ENCODE measurements around the gene SLC25A25.

Gene SLC25A25

DNA sequence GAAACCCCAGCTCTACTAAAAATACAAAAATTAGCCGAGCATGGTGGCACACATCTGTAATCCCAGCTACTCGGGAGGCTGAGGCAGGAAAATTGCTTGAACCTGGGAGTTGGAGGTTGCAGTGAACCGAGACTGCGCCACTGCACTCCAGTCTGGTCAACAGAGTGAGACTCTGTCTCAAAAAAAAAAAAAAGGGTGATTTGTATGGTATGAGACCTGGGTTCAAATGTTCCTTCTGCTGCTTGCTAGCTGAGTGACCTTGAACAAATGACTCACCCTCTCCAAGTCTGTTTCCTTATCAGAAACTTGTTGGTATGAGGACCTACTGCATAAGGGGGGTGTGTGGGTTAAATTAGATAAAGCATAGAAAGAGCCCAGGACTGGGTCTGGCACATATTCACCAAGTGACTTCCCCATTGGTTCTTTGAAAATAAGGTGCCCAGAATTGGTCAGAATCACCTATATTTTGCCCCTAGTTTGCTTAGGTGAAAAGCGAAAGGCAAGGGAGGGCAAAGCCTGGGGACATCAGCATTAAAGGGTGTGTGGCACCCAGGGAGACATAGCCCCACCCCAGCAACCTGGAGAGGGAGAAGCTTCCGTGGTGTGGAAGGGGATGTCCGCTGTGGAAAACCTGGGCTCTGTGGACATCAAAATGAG lies 9.9 kb downstream of the SLC25A25 start:
- DNase-seq, result no peak

GRCh38 chr9:128078504-128079434 lies 10.7 kb downstream of the SLC25A25 start:
- no peak for DNase-seq

DNA sequence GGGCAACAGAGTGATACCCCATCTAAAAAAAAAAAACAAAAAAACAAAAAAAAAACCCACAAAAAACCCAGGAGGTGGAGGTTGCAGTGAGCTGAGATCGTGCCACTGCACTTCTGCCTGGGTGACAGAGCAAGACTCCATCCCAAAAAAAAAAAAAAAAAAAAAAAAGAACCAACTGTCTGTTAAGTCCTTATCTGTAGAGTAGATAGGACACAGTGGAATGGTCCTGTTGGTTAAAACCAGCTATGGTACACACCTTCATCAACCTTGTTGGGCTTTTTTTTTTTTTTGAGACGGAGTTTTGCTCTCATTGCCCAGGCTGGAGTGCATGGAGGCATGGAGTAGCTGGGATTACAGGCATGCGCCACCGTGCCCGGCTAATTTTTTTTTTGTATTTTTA lies 12.2 kb downstream of the SLC25A25 start:
- DNase-seq, result no peak

DNA sequence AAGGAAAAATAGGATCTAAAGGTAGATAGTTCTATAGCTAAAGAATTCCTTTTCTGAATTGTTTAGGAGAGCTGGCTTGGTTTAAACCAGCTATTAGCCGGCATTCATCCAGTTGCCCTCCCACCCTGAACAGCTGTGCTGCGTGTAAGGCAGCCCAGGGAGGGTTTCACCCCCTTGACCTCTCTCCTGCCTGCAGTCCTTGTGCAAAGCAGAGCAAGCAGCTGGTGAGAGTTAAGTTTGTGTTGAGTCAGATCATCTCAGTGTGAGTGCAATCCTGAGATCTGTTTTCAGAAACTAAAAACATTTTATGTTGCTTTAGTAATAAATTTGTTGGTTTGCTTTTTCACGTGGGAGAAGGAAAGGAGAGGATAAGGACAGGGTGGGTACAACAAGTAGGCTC lies 13.0 kb downstream of the SLC25A25 start:
- DNase-seq, result no peak

DNA sequence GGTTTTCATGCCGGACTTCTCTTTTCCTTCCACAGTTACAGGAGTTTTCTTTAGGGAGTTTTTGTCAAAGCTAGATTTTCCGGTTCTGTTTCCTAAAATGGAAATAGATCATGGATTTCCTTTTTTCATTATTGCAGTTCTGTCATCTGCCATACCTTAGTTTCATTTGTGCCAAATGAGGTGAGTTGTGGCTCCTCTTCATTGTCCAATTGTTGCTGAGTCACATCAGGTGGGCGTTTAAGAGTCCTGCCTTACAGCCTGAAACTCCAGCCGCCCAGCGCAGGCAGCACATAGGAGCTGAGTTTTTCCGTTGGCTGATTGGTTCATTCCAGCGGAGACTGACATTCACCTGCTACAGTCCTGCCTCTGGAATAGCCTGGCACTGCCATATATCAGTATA lies 14.1 kb downstream of the SLC25A25 start:
- DNase-seq, result no peak

- no peak for DNase-seq
Measured at GRCh38 chr9:128084746-128085145, 16.7 kb downstream of the SLC25A25 start.

DNA sequence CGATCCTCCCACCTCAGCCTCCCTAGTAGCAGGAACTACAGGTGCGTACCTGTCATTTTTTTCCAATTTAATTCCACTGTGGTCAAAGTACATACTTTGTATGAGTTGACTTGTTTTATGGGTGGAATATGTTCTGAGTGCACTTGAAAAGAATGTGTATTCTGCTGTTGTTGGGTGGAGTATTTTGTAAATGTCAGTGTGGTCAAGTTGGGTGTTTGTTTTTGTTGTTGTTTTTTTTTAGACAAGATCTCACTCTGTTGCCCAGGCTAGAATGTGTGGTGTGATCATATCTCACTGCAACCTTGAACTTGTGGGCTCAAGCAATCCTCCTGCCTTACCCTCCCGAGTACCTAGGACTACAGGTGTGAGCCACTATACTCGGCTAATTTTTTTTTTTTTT lies 17.9 kb downstream of the SLC25A25 start:
- no peak for DNase-seq

GRCh38 chr9:128087262-128087661 lies 19.2 kb downstream of the SLC25A25 start:
- DNase-seq, result no peak

- DNase-seq, result no peak
Measured at GRCh38 chr9:128088253-128088945, 20.4 kb downstream of the SLC25A25 start.

DNA sequence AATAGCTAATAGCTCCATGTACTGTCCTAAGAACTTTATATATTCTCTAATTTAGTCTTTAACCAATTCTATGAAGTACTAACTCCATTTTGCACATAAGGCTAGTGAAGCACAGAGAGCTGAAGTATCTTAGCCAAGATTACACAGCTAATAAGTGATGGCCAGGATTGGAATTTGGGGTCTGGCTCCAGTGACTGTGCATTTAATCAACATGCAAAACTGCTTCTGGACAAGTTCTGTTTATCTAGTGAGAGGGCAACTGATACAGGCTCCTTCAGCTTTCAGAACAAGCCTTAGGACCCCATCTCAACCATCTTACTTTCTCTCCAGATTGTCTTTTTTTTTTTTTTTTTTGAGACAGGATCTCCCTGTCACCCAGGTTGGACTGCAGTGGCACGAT lies 21.3 kb downstream of the SLC25A25 start:
- DNase-seq, result no peak

DNA sequence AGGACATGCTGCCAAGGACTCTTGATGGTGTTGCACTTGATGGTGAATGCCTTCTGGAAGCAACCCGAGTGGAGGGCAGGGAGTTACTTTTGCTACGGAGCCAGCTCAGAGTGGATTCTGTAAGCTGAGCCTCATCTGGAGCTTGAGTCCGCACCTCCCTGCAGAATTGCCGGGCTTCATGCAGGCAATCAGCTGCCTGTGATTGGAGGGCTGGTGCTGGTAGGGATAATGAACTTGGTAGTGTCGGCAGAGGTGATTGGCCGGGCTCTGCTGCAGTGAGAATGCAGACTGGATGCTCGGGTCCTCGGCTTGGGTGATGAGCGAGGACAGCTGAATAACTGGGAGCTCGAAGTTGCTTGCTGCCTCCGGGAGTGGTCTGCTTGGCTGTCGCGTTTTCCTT lies 23.1 kb downstream of the SLC25A25 start:
- DNase-seq, result no peak

DNA sequence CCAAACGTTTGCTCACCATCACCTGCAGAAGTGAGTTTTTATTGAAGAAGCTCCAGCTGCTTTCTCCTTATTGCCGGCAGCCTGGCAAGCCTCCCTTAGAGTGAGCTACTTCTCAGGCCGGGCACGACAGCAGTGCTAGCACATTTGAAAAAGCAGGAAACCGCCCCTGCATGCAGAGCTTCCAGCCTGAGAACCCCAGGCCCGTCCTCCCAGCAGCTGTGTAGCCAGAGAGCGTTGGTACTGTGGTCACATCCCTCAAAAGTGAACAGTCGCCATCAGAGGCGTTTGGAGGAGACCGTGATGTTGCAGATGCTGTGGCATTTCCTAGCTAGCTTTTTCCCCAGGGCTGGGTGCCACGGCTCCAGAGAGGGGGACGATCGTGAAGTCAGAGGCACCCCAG lies 23.5 kb downstream of the SLC25A25 start:
- no peak for DNase-seq

- DNase-seq, result no peak
Measured at GRCh38 chr9:128092199-128092977, 24.4 kb downstream of the SLC25A25 start.

DNA sequence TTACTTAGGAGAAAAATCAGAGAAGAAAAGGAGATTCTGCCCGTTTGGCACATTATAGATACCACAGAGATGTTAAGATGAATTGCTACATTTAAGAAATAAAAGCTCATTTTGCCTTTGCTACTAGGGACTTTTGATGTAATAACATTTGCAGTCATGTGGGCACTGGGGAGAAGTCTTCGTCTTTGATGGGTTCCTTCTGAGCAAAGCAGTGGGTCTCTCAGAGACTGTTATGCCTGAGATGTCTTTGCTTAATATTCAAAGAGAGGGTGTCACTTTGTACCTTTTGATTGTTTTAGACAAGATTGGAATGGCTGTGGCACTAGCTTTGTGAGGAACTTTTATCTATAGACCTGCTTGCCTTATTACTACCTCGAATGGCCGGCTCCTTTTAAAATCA lies 25.0 kb downstream of the SLC25A25 start:
- no peak for DNase-seq

DNA sequence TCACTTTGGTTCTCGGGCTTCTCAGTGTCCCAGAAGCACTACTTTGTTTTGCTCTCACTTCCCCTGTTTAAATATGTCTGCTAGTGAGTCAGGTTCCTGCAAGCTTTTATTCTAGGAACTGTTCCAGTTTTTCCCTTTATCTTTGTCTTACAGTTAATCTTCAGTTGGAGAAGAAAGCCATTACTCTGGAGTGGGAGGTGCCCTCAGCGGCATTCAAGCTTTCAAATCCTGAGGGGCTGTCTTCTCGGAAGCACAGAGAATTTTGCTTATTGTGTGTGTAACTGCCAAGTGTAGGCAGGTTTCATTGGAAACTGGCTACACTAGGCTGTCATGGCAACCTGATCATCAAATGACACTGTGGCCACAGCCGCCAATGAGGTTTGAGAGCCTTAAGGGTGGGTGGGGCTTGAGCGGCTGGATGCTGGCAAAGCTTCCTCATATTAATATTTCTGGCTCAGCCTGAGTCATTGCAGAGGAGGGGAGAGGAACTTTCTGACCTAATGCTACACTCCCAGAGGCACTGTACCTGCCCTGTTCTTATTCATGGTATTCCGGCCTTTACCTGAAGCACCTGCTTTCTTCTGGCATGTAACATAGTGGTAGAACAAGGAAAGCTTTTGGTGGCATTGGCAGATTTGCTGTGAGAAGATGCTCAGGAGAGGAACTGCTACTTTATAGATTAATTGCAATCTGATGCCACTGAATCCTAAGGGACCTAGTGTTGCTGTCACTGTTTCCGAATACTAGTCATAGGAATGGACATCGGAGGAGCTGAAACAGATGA lies 26.3 kb downstream of the SLC25A25 start:
- peak; percentile 85 for DNase-seq

DNA sequence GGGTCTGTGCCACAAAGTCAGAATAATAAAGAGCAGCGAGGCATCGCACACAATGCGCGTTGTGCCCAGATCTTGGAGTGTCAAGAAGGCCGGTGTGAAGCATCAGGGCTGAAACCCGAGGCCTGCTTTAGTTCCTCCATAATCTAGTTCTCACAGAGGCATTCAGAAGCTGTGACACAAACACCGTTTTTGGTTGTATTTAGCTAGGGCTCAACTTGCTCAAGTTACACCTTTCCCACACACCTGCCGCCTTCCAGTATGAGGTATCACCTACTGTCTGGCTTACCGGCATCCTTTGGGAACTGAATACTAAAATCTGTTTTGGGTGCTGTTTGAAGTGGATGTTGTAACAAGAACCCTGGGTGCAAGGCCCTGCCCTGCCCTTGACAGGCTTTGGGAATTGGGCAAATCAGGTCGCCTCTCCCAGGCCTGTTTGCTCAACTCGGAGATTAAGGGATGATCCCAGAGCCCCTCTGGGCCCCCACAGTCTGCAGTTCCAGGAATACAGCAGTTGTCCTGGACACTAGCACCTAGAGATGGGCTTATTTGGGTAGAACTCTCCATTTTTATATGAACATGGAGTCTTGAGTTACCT lies 27.0 kb downstream of the SLC25A25 start:
- no peak for DNase-seq

DNA sequence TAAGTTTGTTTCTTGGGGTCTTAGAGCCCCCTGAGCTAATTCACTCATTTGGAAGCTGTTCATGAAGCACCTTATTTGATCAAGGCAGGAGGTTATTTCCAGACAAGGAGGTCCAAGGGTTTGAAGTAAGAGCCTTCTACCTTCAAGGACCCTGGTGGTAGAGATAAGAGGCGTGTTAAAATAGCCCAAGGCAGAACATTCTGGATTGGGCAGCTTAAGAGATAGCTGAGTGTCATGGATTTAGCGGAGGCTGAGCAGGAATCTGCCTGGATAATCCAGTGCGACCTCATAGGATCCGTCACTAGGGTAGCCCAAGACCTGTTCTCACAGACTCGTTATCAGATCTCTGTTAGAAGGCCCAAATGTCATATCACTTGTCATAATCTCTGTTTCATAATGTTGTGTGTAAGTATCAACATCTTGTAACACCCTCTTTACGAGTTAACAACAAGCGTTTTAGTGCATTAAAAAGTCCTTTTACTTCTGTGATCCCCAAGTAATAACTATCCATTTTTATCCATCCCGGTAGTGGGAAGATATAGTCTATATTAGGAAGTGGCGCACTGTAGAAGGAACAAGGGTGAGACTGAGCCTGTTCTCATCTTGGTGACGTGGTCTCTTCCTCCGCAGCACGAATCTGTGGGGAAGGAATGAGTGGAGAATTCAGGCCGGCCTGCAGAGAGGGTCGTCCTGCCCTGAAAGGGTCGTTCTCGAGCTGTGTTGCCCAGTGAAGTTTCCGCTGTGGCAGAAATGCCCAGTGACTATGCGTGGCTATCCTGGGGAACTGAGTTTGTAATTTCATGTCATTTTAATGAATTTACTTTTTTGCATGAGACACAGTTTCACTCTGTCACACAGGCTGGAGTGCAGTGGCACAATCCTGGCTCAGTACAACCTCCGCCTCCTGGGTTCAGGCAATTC lies 28.8 kb downstream of the SLC25A25 start:
- no peak for DNase-seq

DNA sequence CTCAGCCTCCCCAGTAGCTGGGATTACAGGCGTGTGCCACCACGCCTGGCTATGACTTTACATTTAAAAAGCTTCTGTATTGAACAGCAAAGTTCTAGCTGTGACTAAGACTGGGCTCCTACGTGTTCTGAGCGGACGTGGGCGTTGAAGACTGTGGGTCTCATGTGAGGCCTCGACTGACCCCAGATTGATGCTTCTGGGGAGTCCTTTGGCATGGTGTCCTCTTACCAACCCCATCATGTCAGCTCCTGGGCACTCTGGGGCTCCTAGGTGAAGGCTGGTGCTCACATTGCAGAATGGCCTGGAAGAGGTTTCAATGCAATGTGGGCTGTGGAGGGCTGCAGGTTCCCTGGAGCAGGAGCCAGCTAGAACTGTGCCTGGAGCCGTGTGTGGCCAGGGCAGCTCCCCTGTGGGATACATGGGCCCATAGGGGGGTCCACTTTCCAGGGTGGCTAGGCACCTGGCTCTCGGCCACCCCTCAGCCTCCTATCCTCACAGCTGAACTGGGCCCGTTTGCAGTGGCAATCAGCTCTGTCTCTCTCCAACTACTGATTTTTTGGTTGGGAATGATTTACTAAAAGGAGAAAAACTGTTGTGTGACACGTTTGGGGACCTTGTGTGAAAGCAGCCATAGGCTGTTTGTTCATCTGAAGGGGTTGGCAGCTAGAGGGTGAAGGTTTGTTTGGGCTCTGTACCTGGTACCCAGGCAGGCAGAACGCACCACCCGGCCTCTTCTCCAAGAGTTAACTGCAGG lies 29.7 kb downstream of the SLC25A25 start:
- DNase-seq, result peak; percentile 21

Data from activated naive CD4-positive, alpha-beta T cell treated with Interleukin-2 at 50 U/mL for 16 hours (primary cell).